CD4-positive, CD25-positive, alpha-beta regulatory T cell (primary cell): ENCODE results near the gene LRRFIP1. TPM values are rescaled to one million over a fixed set of nuclear protein-coding genes. Genes with fewer than 3 reads are reported as not detected.
A peak's percentile ranks its signal among the peaks of the same experiment; 100 is the strongest.

Experiments used
- ATAC-seq, 2 donors: fragments of 150-1000 bp; cut with Tn5 transposase; one replicate each; pipeline ENCODE4 v1.10.0; 2021; ENCODE audit warnings: low read depth in 2 of 2, moderate number of reproducible peaks in 2 of 2, moderate library complexity in 1 of 2
- DNase-seq, 3 donors: peaks; one replicate each; pipeline versions ENCODE4 v3.0.0 to v3.0.0-alpha.2; 2012 to 2022; ENCODE audit warnings: mixed read lengths in 1 of 3
- H3K27ac ChIP-seq: one replicate; pipeline ENCODE4 v1.7.0; 2013; ENCODE audit warnings: mild to moderate bottlenecking, low read length; ENCODE audit not compliant: insufficient read depth, poor library complexity, severe bottlenecking
- H3K27me3 ChIP-seq: one replicate; pipeline ENCODE4 v1.7.0; 2013; ENCODE audit warnings: low read length; ENCODE audit not compliant: control insufficient read depth, insufficient read depth
- H3K36me3 ChIP-seq: one replicate; pipeline ENCODE4 v1.7.0; 2013; ENCODE audit warnings: mild to moderate bottlenecking, low read length, moderate library complexity; ENCODE audit not compliant: control insufficient read depth, insufficient read depth
- H3K4me1 ChIP-seq: 2 replicates; pipeline ENCODE4 v1.7.0; 2013; ENCODE audit warnings: mild to moderate bottlenecking, low read length; ENCODE audit not compliant: insufficient read depth, control insufficient read depth, poor library complexity, severe bottlenecking
- H3K4me3 ChIP-seq: one replicate; pipeline ENCODE4 v1.7.0; 2013; ENCODE audit warnings: low read depth, mild to moderate bottlenecking, low read length, moderate library complexity
- H3K9me3 ChIP-seq, 2 experiments: 1 replicate in 1 of 2; 2 replicates in 1 of 2; pipeline ENCODE4 v1.7.0; 2013; ENCODE audit warnings: low read length in 2 of 2, mild to moderate bottlenecking in 1 of 2, moderate library complexity in 1 of 2; ENCODE audit not compliant: control insufficient read depth in 2 of 2
- H3K27ac Mint-ChIP-seq, 3 donors: one replicate each; pipeline ENCODE4 v1.8.0; 2020 to 2022; ENCODE audit warnings: mild to moderate bottlenecking in 3 of 3, mixed read lengths in 3 of 3, moderate library complexity in 2 of 3
- H3K27me3 Mint-ChIP-seq: one replicate; pipeline ENCODE4 v1.8.0; 2022; ENCODE audit warnings: mild to moderate bottlenecking, mixed read lengths
- H3K36me3 Mint-ChIP-seq: one replicate; pipeline ENCODE4 v1.8.0; 2020; ENCODE audit warnings: mixed read lengths
- H3K4me1 Mint-ChIP-seq, 4 donors: one replicate each; pipeline ENCODE4 v1.8.0; 2020 to 2022; ENCODE audit warnings: mixed read lengths in 4 of 4, mild to moderate bottlenecking in 1 of 4
- H3K4me3 Mint-ChIP-seq, 4 donors: one replicate each; pipeline ENCODE4 v1.8.0; 2020 to 2022; ENCODE audit warnings: mild to moderate bottlenecking in 4 of 4, mixed read lengths in 4 of 4, moderate library complexity in 3 of 4
- H3K9me3 Mint-ChIP-seq, 7 donors: one replicate each; pipeline ENCODE4 v1.8.0; 2020 to 2022; ENCODE audit warnings: mixed read lengths in 7 of 7, mild to moderate bottlenecking in 3 of 7, moderate library complexity in 2 of 7
- polyA plus RNA-seq, 4 donors: library from polyadenylated mRNA; unstranded; fragments of 300-500 nt; fragmentation: Illumina TruSeq; gene quantifications; one replicate each; pipeline ENCODE4 v1.2.3, GENCODE V29; 2021
- total RNA-seq: library from RNA; stranded (reverse); gene quantifications from one replicate; pipeline ENCODE4 v1.2.3, GENCODE V29; 2022

The LRRFIP1 gene
- total and polyA plus RNA-seq, 5 donors from 2014 or later: 69.4 to 183 (median 80.3) TPM

- peaks cover 6 to 21% (median 13%) of the 10 kb centered on the region in 4 donors for H3K4me1 Mint-ChIP-seq
- ATAC-seq (no peak), DNase-seq (no peak)
- peaks cover 69% of the 10 kb centered on the region for H3K27me3 Mint-ChIP-seq
- H3K36me3 Mint-ChIP-seq: no peaks in the 10 kb centered on the region
- Histone ChIP-seq H3K4me3 (no peak overlapping the region), H3K36me3 (no peaks in the 10 kb centered on the region), H3K4me1 (peaks cover 7% of the 10 kb centered on the region), H3K27ac (no peak overlapping the region), H3K9me3 (no peaks in the 10 kb centered on the region), H3K27me3 (peaks cover 13% of the 10 kb centered on the region)
- H3K4me3 Mint-ChIP-seq: peak overlapping the region; percentile 34 to 87 (median 64)
- peak overlapping the region in 1 of 3 donors; percentile 52 for H3K27ac Mint-ChIP-seq
- peaks cover 0 to 2% (median 0%) of the 10 kb centered on the region in 7 donors for H3K9me3 Mint-ChIP-seq
Measured at GRCh38 chr2:237626813-237627440, 460 bp upstream of the LRRFIP1 start.

GRCh38 chr2:237628247-237629187 lies 1.1 kb downstream of the LRRFIP1 start:
- H3K4me1 ChIP-seq: peaks cover 7% of the 10 kb centered on the region
- H3K27ac ChIP-seq: no peak overlapping the region
- Mint-ChIP-seq H3K27ac (peak overlapping the region in 1 of 3 donors; percentile 31), H3K27me3 (peaks cover 57% of the 10 kb centered on the region), H3K4me1 (peaks cover 6 to 21% (median 13%) of the 10 kb centered on the region in 4 donors), H3K36me3 (no peaks in the 10 kb centered on the region), H3K4me3 (peak overlapping the region; percentile 50 to 85 (median 68)), H3K9me3 (peaks cover 0 to 2% (median 0%) of the 10 kb centered on the region in 7 donors)
- no peaks in the 10 kb centered on the region for H3K36me3 ChIP-seq
- no peaks in the 10 kb centered on the region for H3K9me3 ChIP-seq
- H3K4me3 ChIP-seq: peak overlapping the region; percentile 15
- H3K27me3 ChIP-seq: peaks cover 13% of the 10 kb centered on the region
- no peak for ATAC-seq
- no peak for DNase-seq

GRCh38 chr2:237629188-237629534 lies 1.8 kb downstream of the LRRFIP1 start:
- no peak for DNase-seq
- peaks cover 7% of the 10 kb centered on the region for H3K4me1 ChIP-seq
- no peak overlapping the region for H3K27ac Mint-ChIP-seq
- peaks cover 0 to under 1% of the 10 kb centered on the region in 2 experiments for H3K9me3 ChIP-seq
- H3K4me1 Mint-ChIP-seq: peaks cover 6 to 21% (median 13%) of the 10 kb centered on the region in 4 donors
- H3K27me3 Mint-ChIP-seq: peaks cover 59% of the 10 kb centered on the region
- peak overlapping the region in 1 of 4 donors; percentile 36 for H3K4me3 Mint-ChIP-seq
- H3K9me3 Mint-ChIP-seq: peaks cover 0 to 2% (median 0%) of the 10 kb centered on the region in 7 donors
- H3K36me3 ChIP-seq: no peaks in the 10 kb centered on the region
- H3K27me3 ChIP-seq: peaks cover 14% of the 10 kb centered on the region
- H3K36me3 Mint-ChIP-seq: no peaks in the 10 kb centered on the region
- ATAC-seq: no peak
- no peak overlapping the region for H3K27ac ChIP-seq
- no peak overlapping the region for H3K4me3 ChIP-seq

- Mint-ChIP-seq H3K4me1 (peaks cover 6 to 21% (median 13%) of the 10 kb centered on the region in 4 donors), H3K27me3 (peaks cover 65% of the 10 kb centered on the region), H3K36me3 (no peaks in the 10 kb centered on the region), H3K27ac (no peak overlapping the region), H3K9me3 (peaks cover 0 to 4% (median 2%) of the 10 kb centered on the region in 7 donors), H3K4me3 (peak overlapping the region in 1 of 4 donors; percentile 11)
- no peak for ATAC-seq
- Histone ChIP-seq H3K9me3 (peaks cover 0 to 5% of the 10 kb centered on the region in 2 experiments), H3K27ac (no peak overlapping the region), H3K4me3 (no peak overlapping the region), H3K27me3 (peaks cover 17% of the 10 kb centered on the region), H3K4me1 (peaks cover 7% of the 10 kb centered on the region), H3K36me3 (no peaks in the 10 kb centered on the region)
- no peak for DNase-seq
Measured at GRCh38 chr2:237629739-237630138, 2.4 kb downstream of the LRRFIP1 start.

DNA sequence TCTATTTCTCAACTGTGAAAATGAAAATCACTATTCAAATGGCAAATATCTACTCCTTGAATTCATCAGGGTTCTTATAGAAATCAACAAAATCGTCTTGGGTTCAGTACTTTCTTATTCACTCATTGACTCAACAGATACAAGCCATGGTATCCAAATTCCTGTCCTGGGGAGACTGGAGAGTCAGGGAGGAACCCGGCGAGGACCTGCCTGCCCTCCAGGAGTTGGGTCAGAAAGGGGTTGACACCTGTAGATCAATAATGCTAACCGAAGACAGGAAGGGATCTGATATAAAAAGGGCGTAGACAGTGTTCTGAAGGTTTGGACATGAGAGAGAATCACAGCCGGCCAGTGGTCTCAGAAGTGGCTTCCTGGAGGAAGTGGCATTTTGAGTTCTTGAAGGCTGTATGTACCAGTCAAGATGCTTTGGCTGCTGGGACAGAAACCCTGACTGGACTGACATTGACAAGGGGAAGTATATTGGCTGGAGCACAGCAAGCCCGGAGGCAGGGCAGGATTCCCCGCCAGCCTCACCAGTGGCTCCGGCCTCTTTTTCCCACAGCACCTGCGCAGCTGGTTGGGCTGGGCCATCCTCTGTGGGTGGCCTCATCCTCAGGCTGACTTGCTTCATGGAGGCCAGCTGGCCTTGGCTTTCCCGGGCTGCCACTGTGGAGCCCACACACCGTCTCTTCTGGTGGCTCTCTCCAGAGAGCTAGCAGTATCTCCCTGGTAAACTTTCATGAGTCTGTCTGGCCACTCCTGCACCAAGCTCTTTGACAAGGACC lies 3.0 kb downstream of the LRRFIP1 start:
- Mint-ChIP-seq H3K9me3 (peaks cover 0 to 7% (median 4%) of the 10 kb centered on the region in 7 donors), H3K4me3 (peak overlapping the region in 1 of 4 donors; percentile 11), H3K4me1 (peaks cover 6 to 20% (median 13%) of the 10 kb centered on the region in 4 donors), H3K36me3 (no peaks in the 10 kb centered on the region), H3K27ac (no peak overlapping the region), H3K27me3 (peaks cover 64% of the 10 kb centered on the region)
- DNase-seq (no peak), ATAC-seq (no peak)
- Histone ChIP-seq H3K4me3 (no peak overlapping the region), H3K4me1 (peaks cover 7% of the 10 kb centered on the region), H3K27me3 (peaks cover 19% of the 10 kb centered on the region), H3K9me3 (peaks cover 0 to 5% of the 10 kb centered on the region in 2 experiments), H3K27ac (no peak overlapping the region), H3K36me3 (no peaks in the 10 kb centered on the region)

- H3K27ac Mint-ChIP-seq: no peak overlapping the region
- peaks cover 0 to 7% (median 3%) of the 10 kb centered on the region in 7 donors for H3K9me3 Mint-ChIP-seq
- H3K4me1 Mint-ChIP-seq: peaks cover 6 to 16% (median 13%) of the 10 kb centered on the region in 4 donors
- Histone ChIP-seq H3K4me1 (peaks cover 7% of the 10 kb centered on the region), H3K4me3 (no peak overlapping the region), H3K27ac (no peak overlapping the region), H3K36me3 (no peaks in the 10 kb centered on the region), H3K9me3 (peaks cover 0 to 5% of the 10 kb centered on the region in 2 experiments), H3K27me3 (peaks cover 19% of the 10 kb centered on the region)
- DNase-seq (no peak), ATAC-seq (no peak)
- H3K27me3 Mint-ChIP-seq: peaks cover 61% of the 10 kb centered on the region
- no peak overlapping the region for H3K4me3 Mint-ChIP-seq
- H3K36me3 Mint-ChIP-seq: no peaks in the 10 kb centered on the region
Measured at GRCh38 chr2:237631007-237631785, 3.8 kb downstream of the LRRFIP1 start.
